GM12878 (cell line): ENCODE results near the gene MCM6. TPM values are rescaled to one million over a fixed set of nuclear protein-coding genes. Genes with fewer than 3 reads are reported as not detected.

Source experiments
- ATAC-seq: fragments of 200-7000 bp; cut with Tn5 transposase; 3 replicates; pipeline ENCODE4 v1.9.1; 2020; ENCODE audit warnings: mild to moderate bottlenecking, moderate library complexity
- BruUV-seq: library from RNA; stranded (reverse); fragments of 400-500 nt; replicated peaks from 2 replicates; lab custom pipeline; 2021; lab: Mats Ljungman, UMichigan
- CTCF ChIA-PET: fragments of 300-600 bp; sonication (Branson Sonifier 250); formaldehyde crosslinking; extraction: SDS; loops from one replicate; lab custom pipeline; 2021; ENCODE audit warnings: inconsistent platforms; lab: Yijun Ruan, JAX
- POLR2A ChIA-PET: fragments of 350-600 bp; formaldehyde crosslinking; extraction: SDS; loops from one replicate; lab custom pipeline; 2021; ENCODE audit warnings: inconsistent platforms; lab: Charles Lee
- RAD21 ChIA-PET: fragments of 300-600 bp; sonication (Branson Sonifier 250); formaldehyde crosslinking; loops from one replicate; lab custom pipeline; 2023; ENCODE audit warnings: antibody characterized with exemption; ENCODE audit not compliant: unreplicated experiment; lab: Charles Lee
- SMC1A ChIA-PET: fragments of 300-600 bp; sonication (Branson Sonifier 250); formaldehyde crosslinking; loops from one replicate; lab custom pipeline; 2023; ENCODE audit not compliant: unreplicated experiment, uncharacterized antibody; lab: Charles Lee
- DNase-seq: peaks from one replicate; pipeline ENCODE4 v3.0.0-alpha.2; 2011; ENCODE audit warnings: low read depth, low spot score
- FAIRE-seq: peaks from 3 replicates; lab custom pipeline; 2011; peaks lifted over from hg19 to GRCh38; lab: Jason Lieb, UNC
- H2AFZ ChIP-seq: 2 replicates; pipeline ENCODE4 v1.6.0; 2011; ENCODE audit warnings: low read depth, low read length, control low read depth; ENCODE audit not compliant: control insufficient read depth
- H3K27ac ChIP-seq: 2 replicates; pipeline ENCODE4 v1.5.1; 2011; ENCODE audit warnings: control low read depth; ENCODE audit not compliant: control insufficient read depth, insufficient read depth
- H3K27me3 ChIP-seq, 2 experiments: replicated peaks in 1 of 2; 2 replicates each; pipeline versions ENCODE4 v1.6.0 to v1.6.1; 2011; ENCODE audit warnings: low read length in 1 of 2; ENCODE audit not compliant: control insufficient read depth in 2 of 2, insufficient read depth in 2 of 2
- H3K36me3 ChIP-seq, 2 experiments: 2 replicates each; pipeline ENCODE4 v1.5.1; 2011; ENCODE audit warnings: low read length in 1 of 2; ENCODE audit not compliant: control insufficient read depth in 2 of 2, insufficient read depth in 2 of 2
- H3K4me1 ChIP-seq: 2 replicates; pipeline ENCODE4 v1.6.1; 2011; ENCODE audit warnings: mild to moderate bottlenecking, low read length, moderate library complexity, mixed read lengths; ENCODE audit not compliant: control insufficient read depth, insufficient read depth
- H3K4me2 ChIP-seq: 2 replicates; pipeline ENCODE4 v1.6.0; 2011; ENCODE audit warnings: control low read depth; ENCODE audit not compliant: control insufficient read depth, insufficient read depth
- H3K4me3 ChIP-seq: fragments of 200-600 bp; sonication (generic); 2 replicates; pipeline ENCODE4 v1.5.1; 2016
- H3K79me2 ChIP-seq: 2 replicates; pipeline ENCODE4 v1.6.0; 2011; ENCODE audit warnings: low read length; ENCODE audit not compliant: control insufficient read depth, insufficient read depth
- H3K9ac ChIP-seq: 2 replicates; pipeline ENCODE4 v1.8.0; 2011; ENCODE audit warnings: low read length, control low read depth, mixed read lengths; ENCODE audit not compliant: control insufficient read depth, insufficient read depth
- H3K9me3 ChIP-seq: replicated peaks from 3 replicates; pipeline ENCODE4 v1.5.1; 2011; ENCODE audit warnings: mild to moderate bottlenecking, low read length; ENCODE audit not compliant: control insufficient read depth, insufficient read depth
- H4K20me1 ChIP-seq: 2 replicates; pipeline ENCODE4 v1.6.0; 2011; ENCODE audit not compliant: control insufficient read depth, insufficient read depth
- BACH1 ChIP-seq: fragments of 450-650 bp; IDR thresholded peaks from 2 replicates; pipeline ENCODE4 v1.6.1; 2017; ENCODE audit warnings: mild to moderate bottlenecking, borderline replicate concordance
- CREB1 ChIP-seq: IDR thresholded peaks from 2 replicates; pipeline ENCODE4 v1.6.1; 2012; ENCODE audit warnings: low read depth, mild to moderate bottlenecking, inconsistent platforms
- EGR1 ChIP-seq, 2 experiments: IDR thresholded peaks; 1 replicate in 1 of 2; 2 replicates in 1 of 2; pipeline ENCODE4 v1.6.1; 2011 to 2012; ENCODE audit warnings: low read depth in 2 of 2, low read length in 2 of 2, borderline replicate concordance in 1 of 2, mild to moderate bottlenecking in 1 of 2, moderate library complexity in 1 of 2
- GABPA ChIP-seq: IDR thresholded peaks from 2 replicates; pipeline ENCODE4 v1.6.1; 2014; ENCODE audit warnings: antibody characterized with exemption, low read depth, mild to moderate bottlenecking, inconsistent platforms
- IRF4 ChIP-seq: IDR thresholded peaks from 2 replicates; pipeline ENCODE4 v1.6.1; 2011; ENCODE audit warnings: low read depth, low read length
- MEF2A ChIP-seq: IDR thresholded peaks from 2 replicates; pipeline ENCODE4 v1.6.1; 2011; ENCODE audit warnings: low read depth, mild to moderate bottlenecking, low read length, moderate library complexity; ENCODE audit not compliant: insufficient read depth
- MTA2 ChIP-seq: fragments of 450-650 bp; IDR thresholded peaks from 2 replicates; pipeline ENCODE4 v1.6.1; 2016; ENCODE audit warnings: low read depth, mild to moderate bottlenecking, moderate library complexity
- STAT3 ChIP-seq: IDR thresholded peaks from 2 replicates; pipeline ENCODE4 v1.6.1; 2011; ENCODE audit warnings: low read depth, low read length, improper control_type of control experiment
- WRNIP1 ChIP-seq: IDR thresholded peaks from 2 replicates; pipeline ENCODE4 v1.6.1; 2011; ENCODE audit warnings: low read depth, low read length, improper control_type of control experiment, borderline replicate concordance
- WGBS: methylation state at CpG from one replicate; pipeline ENCODE4 v1.1.6; 2016; ENCODE audit warnings: low lambda C conversion rate; ENCODE audit not compliant: insufficient replicate concordance, insufficient coverage; ENCODE audit errors: missing lambda C conversion rate; 5-methylcytosine and 5-hydroxymethylcytosine counted together
- in situ Hi-C: fragments of 300-500 bp; cut with MboI; formaldehyde crosslinking; loops from 9 replicates; pipeline ENCODE4 v1.14.3; 2018; ENCODE audit warnings: mixed read lengths
- intact Hi-C: fragments of 100-400 bp; cut with micrococcal nuclease; formaldehyde crosslinking; loops from one replicate; pipeline ENCODE4 v1.14.2; 2022; ENCODE audit not compliant: unreplicated experiment
- polyA plus RNA-seq, 11 experiments: library from polyadenylated mRNA; depleted of rRNA in 4 of 11; unstranded in 6 of 11; stranded (reverse) in 5 of 11; fragments of >200 nt; fragmentation: Nextera tagmentation in 4 of 11; fragmentation: Illumina TruSeq in 1 of 11; extraction: Ambion mirVana in 4 of 11; extraction: Trizol in 1 of 11; gene quantifications; 1 replicate in 1 of 11; 2 replicates in 10 of 11; pipeline versions ENCODE4 v1.2.1 to v1.2.3, GENCODE V29; 2011 to 2016; ENCODE audit warnings: inconsistent platforms in 2 of 11, missing spikeins in 2 of 11, low read depth in 1 of 11
- total RNA-seq, 4 experiments: library from RNA; depleted of rRNA in 3 of 4; stranded (reverse); fragments of >200 nt in 3 of 4; fragmentation: Illumina TruSeq in 1 of 4; extraction: Trizol in 1 of 4; gene quantifications; 2 replicates each; pipeline versions ENCODE4 v1.2.1 to v1.2.3, GENCODE V29; 2013 to 2021
- TF ChIP-seq, protein P1 (sequence below): fragments of 450-650 bp; IDR thresholded peaks from 2 replicates; pipeline ENCODE4 v1.6.1; 2018; ENCODE audit warnings: mild to moderate bottlenecking, low read depth, moderate library complexity; ENCODE audit not compliant: partially characterized antibody
- TF ChIP-seq, protein P2 (sequence below), 3 experiments: IDR thresholded peaks in 2 of 3; conservative IDR thresholded peaks in 1 of 3; 2 replicates each; pipeline ENCODE4 v1.5.1; 2011; ENCODE audit warnings: low read depth in 3 of 3, low read length in 3 of 3, mild to moderate bottlenecking in 3 of 3, control low read depth in 2 of 3, moderate library complexity in 2 of 3, inconsistent platforms in 1 of 3, mixed read lengths in 1 of 3; ENCODE audit not compliant: control insufficient read depth in 2 of 3, insufficient read depth in 1 of 3; ENCODE audit errors: extremely low read depth in 1 of 3

MCM6 gene
- total and polyA plus RNA-seq, 10 of the 15 experiments (the other 5 are each of a cell fraction or from before 2014, with no cell fraction given), result 37.4 to 118 (median 82.2) TPM

DNA sequence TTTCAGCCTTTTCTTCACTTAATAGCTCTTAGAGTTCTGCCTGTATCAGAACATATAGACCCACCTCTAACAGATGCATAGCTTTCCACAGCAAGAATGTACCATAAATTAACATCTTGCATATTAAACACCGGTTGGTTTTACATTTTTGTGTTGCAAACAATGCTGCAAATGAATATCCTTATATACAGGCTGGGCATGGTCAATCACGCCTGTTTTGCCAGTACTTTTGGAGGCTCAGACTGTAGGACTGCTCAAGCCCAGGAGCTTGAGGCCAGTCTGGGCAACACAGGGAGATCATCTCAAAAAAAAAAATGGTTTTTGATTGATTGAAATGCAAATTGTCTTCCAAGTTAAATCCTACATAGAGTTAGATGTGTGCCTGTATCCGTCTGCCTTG lies 37.7 kb downstream of the MCM6 start:
- CTCF ChIA-PET, result interaction anchor here (0.5 to 1.1 kb wide), 2 partner anchors 23 to 41 kb away, joined by 4 read pairs; no protein-coding TSS in a partner anchor
- Histone ChIP-seq H3K4me3 (no peak overlapping the region), H3K27me3 (no peaks in the 10 kb centered on the region), H3K79me2 (no peaks in the 10 kb centered on the region), H3K9me3 (no peaks in the 10 kb centered on the region), H3K4me1 (no peaks in the 10 kb centered on the region), H3K4me2 (no peak overlapping the region), H3K9ac (no peak overlapping the region), H4K20me1 (no peaks in the 10 kb centered on the region), H2AFZ (no peak overlapping the region), H3K36me3 (peaks cover 0 to 3% of the 10 kb centered on the region in 2 experiments; a peak in 3 of 4 replicates), H3K27ac (no peak overlapping the region)
- RAD21 ChIA-PET, result interaction anchor here (0.9 kb wide), 1 partner anchor 32 kb away, joined by 3 read pairs; no protein-coding TSS in a partner anchor
- intact Hi-C loops (no loop called here), in situ Hi-C loops (no loop called here)
- DNase-seq (no peak), ATAC-seq (no peak), FAIRE-seq (no peak)
- BruUV-seq, result no TSS peak
- TF ChIP-seq GABPA, result no peak
- no peak for TF ChIP-seq MEF2A
- TF ChIP-seq IRF4, result no peak
- no peak for TF ChIP-seq BACH1
- POLR2A ChIA-PET, result interaction anchor here (1.2 kb wide), 1 partner anchor 13 kb away, joined by 3 read pairs; no protein-coding TSS in a partner anchor
- SMC1A ChIA-PET, result interaction anchor here (0.7 to 1.7 kb wide), 3 partner anchors 10 to 17 kb away, joined by 3 to 5 read pairs (median 4); no protein-coding TSS in a partner anchor
- WGBS, result 94% methylated on average over 3 of the region's 3 CpGs

DNA sequence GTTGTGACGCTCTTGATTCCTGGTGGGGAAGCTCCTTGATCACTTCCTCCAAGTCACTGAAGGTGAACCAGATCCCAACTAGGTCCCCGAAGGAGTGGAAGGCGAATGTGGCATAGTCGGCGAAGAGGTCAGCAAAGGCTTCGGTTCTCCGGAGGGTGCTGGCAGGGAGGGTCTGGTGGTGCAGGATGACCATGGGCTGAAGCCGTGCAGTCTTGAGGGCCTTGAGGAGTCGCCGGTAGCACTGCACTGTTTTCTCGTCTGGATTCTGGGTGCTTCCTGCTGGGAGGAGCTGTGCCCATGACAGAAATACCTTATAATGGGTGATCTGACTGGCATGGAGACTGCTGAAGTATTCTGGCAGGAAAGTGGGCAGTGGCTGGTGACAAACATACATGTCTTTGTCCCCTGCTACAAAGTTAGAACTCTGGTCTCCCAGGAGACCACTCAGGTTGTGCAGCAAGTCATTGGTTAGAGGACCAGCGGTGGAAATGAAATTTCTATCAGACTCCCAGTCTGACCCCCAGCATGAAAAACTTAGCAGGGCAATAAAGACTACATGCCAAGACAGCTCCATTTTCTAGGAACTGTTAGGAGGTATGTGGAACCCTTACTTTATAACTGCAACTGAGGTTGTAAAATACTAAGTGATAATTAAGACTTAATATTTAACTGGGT lies 39.5 kb downstream of the MCM6 start, which contains the start of gene LCT:
LCT (minus strand) TSS at position 589 of the 675 bp plus-strand sequence; CDS start at position 574, 15 bp downstream.
- ATAC-seq (no peak), DNase-seq (no peak)
- TF ChIP-seq WRNIP1, result no peak
- no peak for TF ChIP-seq CREB1
- TF ChIP-seq, protein P1, sequence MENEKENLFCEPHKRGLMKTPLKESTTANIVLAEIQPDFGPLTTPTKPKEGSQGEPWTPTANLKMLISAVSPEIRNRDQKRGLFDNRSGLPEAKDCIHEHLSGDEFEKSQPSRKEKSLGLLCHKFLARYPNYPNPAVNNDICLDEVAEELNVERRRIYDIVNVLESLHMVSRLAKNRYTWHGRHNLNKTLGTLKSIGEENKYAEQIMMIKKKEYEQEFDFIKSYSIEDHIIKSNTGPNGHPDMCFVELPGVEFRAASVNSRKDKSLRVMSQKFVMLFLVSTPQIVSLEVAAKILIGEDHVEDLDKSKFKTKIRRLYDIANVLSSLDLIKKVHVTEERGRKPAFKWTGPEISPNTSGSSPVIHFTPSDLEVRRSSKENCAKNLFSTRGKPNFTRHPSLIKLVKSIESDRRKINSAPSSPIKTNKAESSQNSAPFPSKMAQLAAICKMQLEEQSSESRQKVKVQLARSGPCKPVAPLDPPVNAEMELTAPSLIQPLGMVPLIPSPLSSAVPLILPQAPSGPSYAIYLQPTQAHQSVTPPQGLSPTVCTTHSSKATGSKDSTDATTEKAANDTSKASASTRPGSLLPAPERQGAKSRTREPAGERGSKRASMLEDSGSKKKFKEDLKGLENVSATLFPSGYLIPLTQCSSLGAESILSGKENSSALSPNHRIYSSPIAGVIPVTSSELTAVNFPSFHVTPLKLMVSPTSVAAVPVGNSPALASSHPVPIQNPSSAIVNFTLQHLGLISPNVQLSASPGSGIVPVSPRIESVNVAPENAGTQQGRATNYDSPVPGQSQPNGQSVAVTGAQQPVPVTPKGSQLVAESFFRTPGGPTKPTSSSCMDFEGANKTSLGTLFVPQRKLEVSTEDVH, result no peak
- TF ChIP-seq STAT3, result no peak
- TF ChIP-seq, protein P2, sequence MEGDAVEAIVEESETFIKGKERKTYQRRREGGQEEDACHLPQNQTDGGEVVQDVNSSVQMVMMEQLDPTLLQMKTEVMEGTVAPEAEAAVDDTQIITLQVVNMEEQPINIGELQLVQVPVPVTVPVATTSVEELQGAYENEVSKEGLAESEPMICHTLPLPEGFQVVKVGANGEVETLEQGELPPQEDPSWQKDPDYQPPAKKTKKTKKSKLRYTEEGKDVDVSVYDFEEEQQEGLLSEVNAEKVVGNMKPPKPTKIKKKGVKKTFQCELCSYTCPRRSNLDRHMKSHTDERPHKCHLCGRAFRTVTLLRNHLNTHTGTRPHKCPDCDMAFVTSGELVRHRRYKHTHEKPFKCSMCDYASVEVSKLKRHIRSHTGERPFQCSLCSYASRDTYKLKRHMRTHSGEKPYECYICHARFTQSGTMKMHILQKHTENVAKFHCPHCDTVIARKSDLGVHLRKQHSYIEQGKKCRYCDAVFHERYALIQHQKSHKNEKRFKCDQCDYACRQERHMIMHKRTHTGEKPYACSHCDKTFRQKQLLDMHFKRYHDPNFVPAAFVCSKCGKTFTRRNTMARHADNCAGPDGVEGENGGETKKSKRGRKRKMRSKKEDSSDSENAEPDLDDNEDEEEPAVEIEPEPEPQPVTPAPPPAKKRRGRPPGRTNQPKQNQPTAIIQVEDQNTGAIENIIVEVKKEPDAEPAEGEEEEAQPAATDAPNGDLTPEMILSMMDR (IDR thresholded peaks at IDR 0.05 in 2 of 3, conservative IDR thresholded peaks at IDR 0.05 in 1 of 3; ENCODE audit: control insufficient read depth in 2 of 3, extremely low read depth in 1 of 3, insufficient read depth in 1 of 3, low read depth in 3 of 3, low read length in 3 of 3), result no peak
- TF ChIP-seq EGR1 (IDR thresholded peaks at IDR 0.05; ENCODE audit: borderline replicate concordance in 1 of 2, low read depth in 2 of 2, low read length in 2 of 2), result no peak
- TF ChIP-seq MTA2, result no peak

More for the DNA sequence above, 39.5 kb downstream of the MCM6 start, which contains the start of gene LCT:
- BruUV-seq, result no TSS peak
- Histone ChIP-seq H4K20me1 (no peaks in the 10 kb centered on the region), H3K9ac (no peak within 1 kb of the TSS), H3K36me3 (peaks cover 0 to 1% of the 10 kb centered on the region in 2 experiments; a peak in 2 of 4 replicates), H2AFZ (no peak within 1 kb of the TSS), H3K27me3 (no peaks in the 10 kb centered on the region), H3K27ac (no peak within 1 kb of the TSS), H3K79me2 (no peaks in the 10 kb centered on the region), H3K4me1 (no peaks in the 10 kb centered on the region), H3K4me3 (no peak within 1 kb of the TSS), H3K4me2 (no peak within 1 kb of the TSS), H3K9me3 (no peaks in the 10 kb centered on the region)
- 98% methylated on average over 12 of the region's 12 CpGs for WGBS
- FAIRE-seq, result no peak
- RAD21 ChIA-PET, result no interaction called here
- POLR2A ChIA-PET, result interaction anchor here (0.6 kb wide), 2 partner anchors 39 to 791 kb away, joined by 4 read pairs; no protein-coding TSS in a partner anchor
- in situ Hi-C loops (no loop called here), intact Hi-C loops (no loop called here)
- CTCF ChIA-PET, result no interaction called here
- SMC1A ChIA-PET, result interaction anchor here (1.1 kb wide), 1 partner anchor 81 kb away, joined by 3 read pairs; no protein-coding TSS in a partner anchor
